Activated naive CD8-positive, alpha-beta T cell treated with anti-CD3 and anti-CD28 coated beads, Interleukin-2, amount 10 ng/mL, durations not matched to agents 7 days and 5 days (primary cell): Measurements from ENCODE around the gene SSNA1. TPM values are rescaled to one million over a fixed set of nuclear protein-coding genes. Genes with fewer than 3 reads are reported as not detected.

ENCODE experiments used
- ATAC-seq: fragments of 150-1000 bp; cut with Tn5 transposase; one replicate; pipeline ENCODE4 v1.10.0; 2021; ENCODE audit warnings: low read depth, moderate library complexity
- POLR2A ChIA-PET: fragments of 350-600 bp; sonication (Branson Sonifier 250); formaldehyde crosslinking; loops from one replicate; lab custom pipeline; 2021; ENCODE audit warnings: antibody characterized with exemption; lab: Charles Lee
- DNase-seq: peaks from one replicate; pipeline ENCODE4 v3.0.0; 2021
- H3K27ac Mint-ChIP-seq: one replicate; pipeline ENCODE4 v1.8.0; 2022; ENCODE audit warnings: mild to moderate bottlenecking, mixed read lengths
- H3K27me3 Mint-ChIP-seq: one replicate; pipeline ENCODE4 v1.8.0; 2022; ENCODE audit warnings: mild to moderate bottlenecking, moderate library complexity, mixed read lengths
- H3K36me3 Mint-ChIP-seq: one replicate; pipeline ENCODE4 v1.8.0; 2021; ENCODE audit warnings: mild to moderate bottlenecking, mixed read lengths
- H3K4me1 Mint-ChIP-seq: one replicate; pipeline ENCODE4 v1.8.0; 2021; ENCODE audit warnings: mixed read lengths
- H3K4me3 Mint-ChIP-seq: one replicate; pipeline ENCODE4 v1.8.0; 2022; ENCODE audit warnings: mild to moderate bottlenecking, moderate library complexity, mixed read lengths
- H3K9me3 Mint-ChIP-seq: one replicate; pipeline ENCODE4 v1.8.0; 2021; ENCODE audit warnings: mixed read lengths
- total RNA-seq, 2 experiments: library from RNA; stranded (reverse); gene quantifications; one replicate each; pipeline ENCODE4 v1.2.3, GENCODE V29; 2021

The SSNA1 gene, protein sequence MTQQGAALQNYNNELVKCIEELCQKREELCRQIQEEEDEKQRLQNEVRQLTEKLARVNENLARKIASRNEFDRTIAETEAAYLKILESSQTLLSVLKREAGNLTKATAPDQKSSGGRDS
- total RNA-seq = 10 to 100 TPM; 62.4 to 65.2 TPM

- POLR2A ChIA-PET = interaction anchor here (0.5 to 3.7 kb wide), 22 partner anchors 10 to 306 kb away, joined by 3 to 42 read pairs (median 6); partner anchors contain the start of genes DPP7, NDOR1, NELFB and RNF208
- Mint-ChIP-seq H3K36me3 (peaks cover 3% of the 10 kb centered on the region), H3K27me3 (no peaks in the 10 kb centered on the region), H3K4me1 (peaks cover 16% of the 10 kb centered on the region), H3K27ac (peak within 1 kb of the TSS; percentile 95), H3K4me3 (peak within 1 kb of the TSS; percentile 94), H3K9me3 (no peaks in the 10 kb centered on the region)
- peak; percentile 83 for ATAC-seq
- DNase-seq = peak; percentile 99
Observed at GRCh38 chr9:137188490-137189296, at the start of gene SSNA1, which contains the start of gene ANAPC2. Gene SSNA1 (plus strand): TSS chr9:137188676. CDS start chr9:137188727, 51 bp downstream. Gene ANAPC2 (minus strand): TSS chr9:137188560. CDS start chr9:137188532, 28 bp downstream.

DNA sequence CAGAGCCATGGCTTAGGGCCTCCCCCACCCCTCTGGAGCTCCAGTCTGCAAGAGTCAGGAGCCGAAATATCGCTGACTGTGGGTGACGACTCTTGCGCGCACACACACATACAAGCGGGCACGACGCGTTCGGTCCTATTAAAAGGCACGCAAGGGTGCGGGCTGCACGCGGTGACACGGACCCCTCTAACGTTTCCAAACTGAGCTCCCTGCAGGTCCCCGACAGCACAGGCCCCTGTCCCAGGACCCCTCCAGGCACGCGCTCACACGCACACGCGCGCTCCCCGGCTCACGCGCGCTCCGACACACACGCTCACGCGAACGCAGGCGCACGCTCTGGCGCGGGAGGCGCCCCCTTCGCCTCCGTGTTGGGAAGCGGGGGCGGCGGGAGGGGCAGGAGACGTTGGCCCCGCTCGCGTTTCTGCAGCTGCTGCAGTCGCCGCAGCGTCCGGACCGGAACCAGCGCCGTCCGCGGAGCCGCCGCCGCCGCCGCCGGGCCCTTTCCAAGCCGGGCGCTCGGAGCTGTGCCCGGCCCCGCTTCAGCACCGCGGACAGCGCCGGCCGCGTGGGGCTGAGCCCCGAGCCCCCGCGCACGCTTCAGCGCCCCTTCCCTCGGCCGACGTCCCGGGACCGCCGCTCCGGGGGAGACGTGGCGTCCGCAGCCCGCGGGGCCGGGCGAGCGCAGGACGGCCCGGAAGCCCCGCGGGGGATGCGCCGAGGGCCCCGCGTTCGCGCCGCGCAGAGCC is 49.6 kb upstream of the SSNA1 start, which contains the start of gene GRIN1:
GRIN1 (plus strand) TSS at position 433 of the 746 bp plus-strand sequence. CDS start 333 bp downstream, outside the sequence.
- Mint-ChIP-seq H3K27me3 (peaks cover 58% of the 10 kb centered on the region), H3K9me3 (no peaks in the 10 kb centered on the region), H3K36me3 (no peaks in the 10 kb centered on the region), H3K4me1 (peaks cover 8% of the 10 kb centered on the region), H3K4me3 (no peak within 1 kb of the TSS), H3K27ac (no peak within 1 kb of the TSS)
- POLR2A ChIA-PET = no interaction called here
- peak; percentile 83 for DNase-seq
- peak; percentile 80 for ATAC-seq

- no peaks in the 10 kb centered on the region for H3K9me3 Mint-ChIP-seq
- H3K4me1 Mint-ChIP-seq = peaks cover 8% of the 10 kb centered on the region
- H3K27me3 Mint-ChIP-seq = peaks cover 51% of the 10 kb centered on the region
- ATAC-seq (no peak), DNase-seq (no peak)
- H3K36me3 Mint-ChIP-seq = no peaks in the 10 kb centered on the region
- H3K4me3 Mint-ChIP-seq = no peak overlapping the region
- H3K27ac Mint-ChIP-seq = no peak overlapping the region
- POLR2A ChIA-PET = no interaction called here
Observed at GRCh38 chr9:137139468-137140150, 48.9 kb upstream of the SSNA1 start.

DNA sequence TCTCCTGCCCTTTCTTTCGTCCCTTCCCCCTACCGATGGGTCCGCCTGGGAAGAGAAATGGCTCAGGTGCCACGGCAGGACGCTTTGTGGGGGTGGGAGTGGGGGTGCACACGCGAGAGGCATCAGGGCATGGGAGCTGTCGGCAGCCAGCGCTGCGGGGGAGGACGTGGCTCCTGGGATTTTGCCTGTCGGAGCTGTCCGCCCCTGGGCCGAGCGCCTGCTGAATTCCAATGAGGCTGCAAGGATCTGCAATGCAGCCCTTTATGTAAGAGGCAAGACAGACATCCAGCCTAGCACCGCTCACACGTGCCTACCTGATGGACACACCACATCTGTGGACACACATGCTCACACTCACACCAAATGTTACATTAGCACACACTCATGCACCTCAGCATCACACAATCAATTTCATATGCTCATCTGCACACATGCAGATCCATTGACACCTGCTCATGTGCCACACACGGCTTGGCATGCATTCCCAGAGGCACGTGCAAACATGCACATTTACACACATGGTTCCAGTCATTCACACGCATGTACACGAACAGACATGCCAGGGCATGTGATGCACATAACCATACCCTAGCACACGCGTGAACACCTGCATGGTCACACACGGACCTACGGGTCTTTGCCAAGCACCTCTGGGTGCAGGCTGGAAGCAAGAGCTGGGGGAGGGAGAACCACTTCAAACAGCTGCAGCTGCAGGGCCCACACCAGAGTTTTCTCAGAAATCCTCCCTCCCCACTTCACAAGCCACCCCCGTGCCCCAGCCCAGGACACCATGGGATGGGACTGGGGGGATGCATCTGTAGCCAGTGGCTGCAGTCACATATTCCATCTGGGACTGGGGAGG is 48.1 kb upstream of the SSNA1 start:
- Mint-ChIP-seq H3K4me1 (peaks cover 8% of the 10 kb centered on the region), H3K36me3 (no peaks in the 10 kb centered on the region), H3K9me3 (no peaks in the 10 kb centered on the region), H3K27me3 (peaks cover 49% of the 10 kb centered on the region), H3K4me3 (no peak overlapping the region), H3K27ac (no peak overlapping the region)
- DNase-seq (no peak), ATAC-seq (no peak)
- POLR2A ChIA-PET = interaction anchor here (0.9 kb wide), 1 partner anchor 84 kb away, joined by 3 read pairs; no protein-coding TSS in a partner anchor

- Mint-ChIP-seq H3K27ac (no peak overlapping the region), H3K27me3 (peaks cover 44% of the 10 kb centered on the region), H3K9me3 (no peaks in the 10 kb centered on the region), H3K4me3 (no peak overlapping the region), H3K4me1 (peaks cover 8% of the 10 kb centered on the region), H3K36me3 (no peaks in the 10 kb centered on the region)
- ATAC-seq (no peak), DNase-seq (no peak)
- POLR2A ChIA-PET = interaction anchor here (0.9 kb wide), 1 partner anchor 83 kb away, joined by 3 read pairs; no protein-coding TSS in a partner anchor
Observed at GRCh38 chr9:137141050-137141810, 47.2 kb upstream of the SSNA1 start.

DNA sequence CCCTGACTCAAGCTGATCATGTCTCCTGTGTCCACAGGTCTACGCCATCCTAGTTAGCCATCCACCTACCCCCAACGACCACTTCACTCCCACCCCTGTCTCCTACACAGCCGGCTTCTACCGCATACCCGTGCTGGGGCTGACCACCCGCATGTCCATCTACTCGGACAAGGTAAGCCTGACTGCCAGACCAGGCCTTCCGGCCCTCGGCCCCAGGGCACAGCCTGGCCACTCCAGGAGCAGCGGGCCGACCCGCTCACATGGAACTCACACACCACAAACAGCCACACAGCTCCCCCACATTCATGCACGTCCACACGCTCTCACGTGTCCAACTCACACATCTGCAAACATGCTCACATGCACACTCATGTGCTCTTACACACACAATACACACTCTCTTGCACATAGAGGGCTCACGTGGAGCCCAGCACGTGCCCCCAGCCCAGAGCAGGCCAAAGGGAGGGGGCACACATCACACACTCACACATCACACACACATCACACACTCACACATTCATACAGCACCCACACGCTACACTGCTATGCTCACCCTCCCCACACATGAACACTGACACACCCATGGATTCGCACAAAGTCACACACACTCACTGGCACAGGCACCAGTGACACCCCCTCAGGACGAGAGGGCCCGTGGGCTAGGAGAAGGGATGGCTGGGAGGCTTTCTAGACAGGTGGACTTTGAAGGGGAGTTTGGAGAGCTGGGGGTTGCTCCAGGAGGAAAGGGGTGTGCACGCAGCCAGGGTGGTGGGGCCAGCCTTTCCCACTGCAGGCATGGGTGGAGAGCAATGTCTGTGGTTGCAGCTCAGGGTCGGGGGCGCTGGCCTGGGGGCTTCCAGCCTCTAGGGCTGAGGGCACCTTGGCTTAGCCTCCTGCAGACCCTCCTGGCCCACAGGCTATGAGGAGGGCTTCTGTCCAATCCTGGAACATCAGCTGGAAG is 46.2 kb upstream of the SSNA1 start:
- ATAC-seq (no peak), DNase-seq (no peak)
- H3K27me3 Mint-ChIP-seq = peaks cover 35% of the 10 kb centered on the region
- H3K9me3 Mint-ChIP-seq = no peaks in the 10 kb centered on the region
- H3K4me1 Mint-ChIP-seq = peaks cover 10% of the 10 kb centered on the region
- no peaks in the 10 kb centered on the region for H3K36me3 Mint-ChIP-seq
- H3K27ac Mint-ChIP-seq = no peak overlapping the region
- H3K4me3 Mint-ChIP-seq = no peak overlapping the region
- POLR2A ChIA-PET = interaction anchor here (0.6 kb wide), 1 partner anchor 19 kb away, joined by 3 read pairs; no protein-coding TSS in a partner anchor

DNA sequence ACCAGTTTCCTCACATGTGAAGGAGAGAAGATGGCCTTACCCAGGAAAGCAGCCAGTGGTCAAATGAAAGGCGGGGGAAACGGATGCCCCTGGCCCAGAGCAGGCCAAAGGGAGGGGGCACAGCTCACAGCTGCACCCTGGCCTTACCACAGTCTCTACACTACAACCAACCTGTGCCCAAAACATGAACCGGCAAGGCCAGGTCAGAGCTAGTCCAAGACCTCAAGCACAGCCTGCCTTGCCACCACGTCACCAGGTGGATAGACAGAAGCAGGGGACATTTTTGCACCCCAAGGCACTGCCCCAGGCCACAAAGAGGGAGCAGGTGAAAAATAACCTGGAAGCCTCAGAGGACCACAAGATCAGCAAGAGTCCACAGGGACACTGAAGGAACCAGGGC is 45.0 kb upstream of the SSNA1 start:
- no peak for DNase-seq
- Mint-ChIP-seq H3K4me1 (peaks cover 9% of the 10 kb centered on the region), H3K9me3 (no peaks in the 10 kb centered on the region), H3K27ac (no peak overlapping the region), H3K27me3 (peaks cover 23% of the 10 kb centered on the region), H3K4me3 (no peak overlapping the region), H3K36me3 (no peaks in the 10 kb centered on the region)
- no peak for ATAC-seq
- POLR2A ChIA-PET = no interaction called here

- H3K9me3 Mint-ChIP-seq = no peaks in the 10 kb centered on the region
- H3K27ac Mint-ChIP-seq = no peak overlapping the region
- POLR2A ChIA-PET = interaction anchor here (1.1 kb wide), 1 partner anchor 12 kb away, joined by 3 read pairs; no protein-coding TSS in a partner anchor
- H3K4me1 Mint-ChIP-seq = peaks cover 4% of the 10 kb centered on the region
- H3K36me3 Mint-ChIP-seq = no peaks in the 10 kb centered on the region
- DNase-seq = peak; percentile 28
- H3K27me3 Mint-ChIP-seq = peaks cover 6% of the 10 kb centered on the region
- no peak overlapping the region for H3K4me3 Mint-ChIP-seq
- ATAC-seq = no peak
Observed at GRCh38 chr9:137145731-137146526, 42.5 kb upstream of the SSNA1 start.

GRCh38 chr9:137146527-137146918 is 42.0 kb upstream of the SSNA1 start:
- no peaks in the 10 kb centered on the region for H3K36me3 Mint-ChIP-seq

More at GRCh38 chr9:137146527-137146918, 42.0 kb upstream of the SSNA1 start:
- Mint-ChIP-seq H3K27me3 (peaks cover 2% of the 10 kb centered on the region), H3K4me3 (no peak overlapping the region), H3K27ac (no peak overlapping the region), H3K4me1 (peaks cover 4% of the 10 kb centered on the region), H3K9me3 (no peaks in the 10 kb centered on the region)
- DNase-seq = no peak
- ATAC-seq = peak; percentile 19
- POLR2A ChIA-PET = interaction anchor here (1.1 kb wide), 1 partner anchor 11 kb away, joined by 3 read pairs; no protein-coding TSS in a partner anchor
